B cell (primary cell): ENCODE results near the gene SPAG6.

Experiments used
- CTCF ChIP-seq: fragments of 200-600 bp; IDR thresholded peaks from one replicate; pipeline ENCODE4 v1.8.0; 2022; ENCODE audit warnings: antibody characterized with exemption, mild to moderate bottlenecking
- EZH2 ChIP-seq: IDR thresholded peaks from 2 replicates; pipeline ENCODE4 v1.6.1; 2012; ENCODE audit warnings: borderline replicate concordance, low read depth, mild to moderate bottlenecking, moderate library complexity, low read length; ENCODE audit not compliant: insufficient read depth, poor library complexity, severe bottlenecking

GRCh38 chr10:22455068-22455857 is 110.0 kb downstream of the SPAG6 start:
- no peak for TF ChIP-seq CTCF
- no peak for TF ChIP-seq EZH2
